Panc1 (cell line): ENCODE results near the gene KRT7.

Experiments
- POLR2AphosphoS5 ChIP-seq: IDR thresholded peaks from 2 replicates; pipeline ENCODE4 v1.6.1; 2012; ENCODE audit warnings: mild to moderate bottlenecking, low read depth, low read length, moderate library complexity
- TF ChIP-seq, protein P1 (sequence below): fragments of 450-650 bp; IDR thresholded peaks from 2 replicates; pipeline ENCODE4 v1.5.1; 2017; ENCODE audit warnings: mild to moderate bottlenecking
- TF ChIP-seq, protein P2 (sequence below), 2 experiments: IDR thresholded peaks; 2 replicates each; pipeline ENCODE4 v1.6.1; 2011 to 2012; ENCODE audit warnings: low read depth in 2 of 2, control low read depth in 1 of 2, low read length in 1 of 2, mild to moderate bottlenecking in 1 of 2, moderate library complexity in 1 of 2; ENCODE audit not compliant: insufficient read depth in 1 of 2

DNA sequence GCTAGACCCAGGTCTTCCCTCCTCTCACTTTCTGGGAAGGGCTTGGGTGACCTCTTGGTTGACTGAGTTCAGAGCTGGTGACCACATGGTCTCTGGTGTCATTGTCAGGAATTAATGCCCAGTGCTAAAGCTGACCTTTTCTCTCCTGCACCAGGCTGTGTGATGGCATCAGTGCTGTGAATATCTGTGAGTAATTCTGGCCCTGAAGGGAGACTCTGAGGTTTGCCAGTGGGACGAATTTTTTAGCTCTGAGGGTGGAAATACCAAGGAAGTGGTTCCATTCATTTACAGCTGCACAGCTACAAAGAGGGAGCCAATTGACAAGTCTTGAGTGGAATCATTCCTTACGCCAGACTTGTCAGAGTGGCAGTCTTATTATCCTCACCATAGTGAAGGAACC lies 35.2 kb downstream of the KRT7 start:
- TF ChIP-seq, protein P1, sequence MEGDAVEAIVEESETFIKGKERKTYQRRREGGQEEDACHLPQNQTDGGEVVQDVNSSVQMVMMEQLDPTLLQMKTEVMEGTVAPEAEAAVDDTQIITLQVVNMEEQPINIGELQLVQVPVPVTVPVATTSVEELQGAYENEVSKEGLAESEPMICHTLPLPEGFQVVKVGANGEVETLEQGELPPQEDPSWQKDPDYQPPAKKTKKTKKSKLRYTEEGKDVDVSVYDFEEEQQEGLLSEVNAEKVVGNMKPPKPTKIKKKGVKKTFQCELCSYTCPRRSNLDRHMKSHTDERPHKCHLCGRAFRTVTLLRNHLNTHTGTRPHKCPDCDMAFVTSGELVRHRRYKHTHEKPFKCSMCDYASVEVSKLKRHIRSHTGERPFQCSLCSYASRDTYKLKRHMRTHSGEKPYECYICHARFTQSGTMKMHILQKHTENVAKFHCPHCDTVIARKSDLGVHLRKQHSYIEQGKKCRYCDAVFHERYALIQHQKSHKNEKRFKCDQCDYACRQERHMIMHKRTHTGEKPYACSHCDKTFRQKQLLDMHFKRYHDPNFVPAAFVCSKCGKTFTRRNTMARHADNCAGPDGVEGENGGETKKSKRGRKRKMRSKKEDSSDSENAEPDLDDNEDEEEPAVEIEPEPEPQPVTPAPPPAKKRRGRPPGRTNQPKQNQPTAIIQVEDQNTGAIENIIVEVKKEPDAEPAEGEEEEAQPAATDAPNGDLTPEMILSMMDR, result no peak
- TF ChIP-seq, protein P2, sequence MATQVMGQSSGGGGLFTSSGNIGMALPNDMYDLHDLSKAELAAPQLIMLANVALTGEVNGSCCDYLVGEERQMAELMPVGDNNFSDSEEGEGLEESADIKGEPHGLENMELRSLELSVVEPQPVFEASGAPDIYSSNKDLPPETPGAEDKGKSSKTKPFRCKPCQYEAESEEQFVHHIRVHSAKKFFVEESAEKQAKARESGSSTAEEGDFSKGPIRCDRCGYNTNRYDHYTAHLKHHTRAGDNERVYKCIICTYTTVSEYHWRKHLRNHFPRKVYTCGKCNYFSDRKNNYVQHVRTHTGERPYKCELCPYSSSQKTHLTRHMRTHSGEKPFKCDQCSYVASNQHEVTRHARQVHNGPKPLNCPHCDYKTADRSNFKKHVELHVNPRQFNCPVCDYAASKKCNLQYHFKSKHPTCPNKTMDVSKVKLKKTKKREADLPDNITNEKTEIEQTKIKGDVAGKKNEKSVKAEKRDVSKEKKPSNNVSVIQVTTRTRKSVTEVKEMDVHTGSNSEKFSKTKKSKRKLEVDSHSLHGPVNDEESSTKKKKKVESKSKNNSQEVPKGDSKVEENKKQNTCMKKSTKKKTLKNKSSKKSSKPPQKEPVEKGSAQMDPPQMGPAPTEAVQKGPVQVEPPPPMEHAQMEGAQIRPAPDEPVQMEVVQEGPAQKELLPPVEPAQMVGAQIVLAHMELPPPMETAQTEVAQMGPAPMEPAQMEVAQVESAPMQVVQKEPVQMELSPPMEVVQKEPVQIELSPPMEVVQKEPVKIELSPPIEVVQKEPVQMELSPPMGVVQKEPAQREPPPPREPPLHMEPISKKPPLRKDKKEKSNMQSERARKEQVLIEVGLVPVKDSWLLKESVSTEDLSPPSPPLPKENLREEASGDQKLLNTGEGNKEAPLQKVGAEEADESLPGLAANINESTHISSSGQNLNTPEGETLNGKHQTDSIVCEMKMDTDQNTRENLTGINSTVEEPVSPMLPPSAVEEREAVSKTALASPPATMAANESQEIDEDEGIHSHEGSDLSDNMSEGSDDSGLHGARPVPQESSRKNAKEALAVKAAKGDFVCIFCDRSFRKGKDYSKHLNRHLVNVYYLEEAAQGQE (IDR thresholded peaks at IDR 0.05; ENCODE audit: insufficient read depth in 1 of 2, low read depth in 2 of 2, low read length in 1 of 2), result no peak
- no peak for TF ChIP-seq POLR2AphosphoS5
